ENCODE results near the gene POFUT1.

The POFUT1 gene

GRCh38 chr20:32208499-32209154 is 947 bp downstream of the POFUT1 start:
- no peak for DNase-seq

- no peak for DNase-seq
These were observed 2.3 kb downstream of the POFUT1 start for GRCh38 chr20:32209850-32210605.

GRCh38 chr20:32213870-32214269 is 6.2 kb downstream of the POFUT1 start:
- no peak for DNase-seq

- DNase-seq: no peak
These were observed 7.5 kb downstream of the POFUT1 start for GRCh38 chr20:32215147-32215546.

- DNase-seq: no peak
These were observed 8.0 kb downstream of the POFUT1 start for GRCh38 chr20:32215729-32216128.

- DNase-seq: no peak
These were observed 8.8 kb downstream of the POFUT1 start for GRCh38 chr20:32216179-32217142.

- no peak for DNase-seq
These were observed 10.6 kb downstream of the POFUT1 start for GRCh38 chr20:32218156-32218900.

GRCh38 chr20:32224463-32224862 is 16.8 kb downstream of the POFUT1 start:
- DNase-seq: no peak

GRCh38 chr20:32226391-32226790 is 18.7 kb downstream of the POFUT1 start:
- DNase-seq: no peak

GRCh38 chr20:32227306-32227705 is 19.6 kb downstream of the POFUT1 start:
- DNase-seq: no peak

GRCh38 chr20:32227744-32228688 is 20.3 kb downstream of the POFUT1 start:
- DNase-seq: no peak

GRCh38 chr20:32229251-32229747 is 21.6 kb downstream of the POFUT1 start:
- no peak for DNase-seq

- no peak for DNase-seq
These were observed 23.0 kb downstream of the POFUT1 start for GRCh38 chr20:32230707-32231106.

- DNase-seq: no peak
These were observed 23.6 kb downstream of the POFUT1 start for GRCh38 chr20:32231245-32231644.

GRCh38 chr20:32231847-32232246 is 24.2 kb downstream of the POFUT1 start:
- DNase-seq: peak; percentile 57

- no peak for DNase-seq
These were observed 24.7 kb downstream of the POFUT1 start for GRCh38 chr20:32232326-32232886.

- DNase-seq: no peak
These were observed 25.6 kb downstream of the POFUT1 start for GRCh38 chr20:32233286-32233685.

- no peak for DNase-seq
These were observed 26.6 kb downstream of the POFUT1 start for GRCh38 chr20:32234135-32234808.

GRCh38 chr20:32235331-32236047 is 27.8 kb downstream of the POFUT1 start:
- no peak for DNase-seq

All from RPMI8226 (cell line).